ENCODE measurements around the gene PACRG.

The PACRG gene

GRCh38 chr6:162697872-162698403, 29.8 kb upstream of the PACRG start:
- Histone ChIP-seq H3K27ac (ENCODE audit: low read depth, low read length) (no peak overlapping the region), H3K36me3 (ENCODE audit: insufficient read depth, low read length) (no peaks in the 10 kb centered on the region), H3K4me1 (ENCODE audit: insufficient read depth, low read length) (no peaks in the 10 kb centered on the region), H3K9ac (ENCODE audit: low read length) (no peak overlapping the region), H3K4me3 (ENCODE audit: low read depth in 1 of 2, low read length in 2 of 2) (no peak overlapping the region), H3K9me3 (ENCODE audit: low read length) (no peaks in the 10 kb centered on the region), H3K27me3 (ENCODE audit: control insufficient read depth in 1 of 2, insufficient read depth in 2 of 2, low read length in 2 of 2) (no peaks in the 10 kb centered on the region)

- Histone ChIP-seq H3K4me3 (ENCODE audit: low read depth in 1 of 2, low read length in 2 of 2) (no peak overlapping the region), H3K9me3 (ENCODE audit: low read length) (no peaks in the 10 kb centered on the region), H3K4me1 (ENCODE audit: insufficient read depth, low read length) (no peaks in the 10 kb centered on the region), H3K27ac (ENCODE audit: low read depth, low read length) (no peak overlapping the region), H3K9ac (ENCODE audit: low read length) (no peak overlapping the region), H3K36me3 (ENCODE audit: insufficient read depth, low read length) (no peaks in the 10 kb centered on the region), H3K27me3 (ENCODE audit: control insufficient read depth in 1 of 2, insufficient read depth in 2 of 2, low read length in 2 of 2) (no peaks in the 10 kb centered on the region)
Observed at GRCh38 chr6:162698440-162698839, 29.3 kb upstream of the PACRG start.

GRCh38 chr6:162699961-162700360, 27.8 kb upstream of the PACRG start:
- no peaks in the 10 kb centered on the region for H3K9me3 ChIP-seq (ENCODE audit: low read length)
- no peak overlapping the region for H3K9ac ChIP-seq (ENCODE audit: low read length)
- H3K4me1 ChIP-seq (ENCODE audit: insufficient read depth, low read length) = no peaks in the 10 kb centered on the region
- H3K4me3 ChIP-seq (ENCODE audit: low read depth in 1 of 2, low read length in 2 of 2) = no peak overlapping the region
- H3K36me3 ChIP-seq (ENCODE audit: insufficient read depth, low read length) = no peaks in the 10 kb centered on the region
- H3K27me3 ChIP-seq (ENCODE audit: control insufficient read depth in 1 of 2, insufficient read depth in 2 of 2, low read length in 2 of 2) = no peaks in the 10 kb centered on the region
- H3K27ac ChIP-seq (ENCODE audit: low read depth, low read length) = no peak overlapping the region

- Histone ChIP-seq H3K9me3 (ENCODE audit: low read length) (no peaks in the 10 kb centered on the region), H3K27ac (ENCODE audit: low read depth, low read length) (no peak overlapping the region), H3K4me1 (ENCODE audit: insufficient read depth, low read length) (no peaks in the 10 kb centered on the region), H3K27me3 (ENCODE audit: control insufficient read depth in 1 of 2, insufficient read depth in 2 of 2, low read length in 2 of 2) (no peaks in the 10 kb centered on the region), H3K36me3 (ENCODE audit: insufficient read depth, low read length) (no peaks in the 10 kb centered on the region), H3K9ac (ENCODE audit: low read length) (no peak overlapping the region), H3K4me3 (ENCODE audit: low read depth in 1 of 2, low read length in 2 of 2) (no peak overlapping the region)
Observed at GRCh38 chr6:162700966-162701365, 26.8 kb upstream of the PACRG start.

- Histone ChIP-seq H3K27ac (ENCODE audit: low read depth, low read length) (no peak overlapping the region), H3K36me3 (ENCODE audit: insufficient read depth, low read length) (no peaks in the 10 kb centered on the region), H3K27me3 (ENCODE audit: control insufficient read depth in 1 of 2, insufficient read depth in 2 of 2, low read length in 2 of 2) (no peaks in the 10 kb centered on the region), H3K9ac (ENCODE audit: low read length) (no peak overlapping the region), H3K4me1 (ENCODE audit: insufficient read depth, low read length) (no peaks in the 10 kb centered on the region), H3K4me3 (ENCODE audit: low read depth in 1 of 2, low read length in 2 of 2) (no peak overlapping the region), H3K9me3 (ENCODE audit: low read length) (no peaks in the 10 kb centered on the region)
Observed at GRCh38 chr6:162701551-162701950, 26.2 kb upstream of the PACRG start.

GRCh38 chr6:162702446-162702845, 25.3 kb upstream of the PACRG start:
- H3K36me3 ChIP-seq (ENCODE audit: insufficient read depth, low read length) = no peaks in the 10 kb centered on the region
- no peaks in the 10 kb centered on the region for H3K27me3 ChIP-seq (ENCODE audit: control insufficient read depth in 1 of 2, insufficient read depth in 2 of 2, low read length in 2 of 2)
- H3K4me1 ChIP-seq (ENCODE audit: insufficient read depth, low read length) = no peaks in the 10 kb centered on the region
- H3K4me3 ChIP-seq (ENCODE audit: low read depth in 1 of 2, low read length in 2 of 2) = no peak overlapping the region
- H3K9me3 ChIP-seq (ENCODE audit: low read length) = no peaks in the 10 kb centered on the region
- H3K9ac ChIP-seq (ENCODE audit: low read length) = no peak overlapping the region
- H3K27ac ChIP-seq (ENCODE audit: low read depth, low read length) = no peak overlapping the region

GRCh38 chr6:162704001-162704400, 23.8 kb upstream of the PACRG start:
- no peaks in the 10 kb centered on the region for H3K9me3 ChIP-seq (ENCODE audit: low read length)
- H3K36me3 ChIP-seq (ENCODE audit: insufficient read depth, low read length) = no peaks in the 10 kb centered on the region
- no peak overlapping the region for H3K27ac ChIP-seq (ENCODE audit: low read depth, low read length)

GRCh38 chr6:162705736-162706135, 22.0 kb upstream of the PACRG start:
- H3K27ac ChIP-seq (ENCODE audit: low read depth, low read length) = no peak overlapping the region
- no peaks in the 10 kb centered on the region for H3K9me3 ChIP-seq (ENCODE audit: low read length)
- H3K4me3 ChIP-seq (ENCODE audit: low read depth in 1 of 2, low read length in 2 of 2) = no peak overlapping the region
- no peaks in the 10 kb centered on the region for H3K27me3 ChIP-seq (ENCODE audit: control insufficient read depth in 1 of 2, insufficient read depth in 2 of 2, low read length in 2 of 2)
- H3K4me1 ChIP-seq (ENCODE audit: insufficient read depth, low read length) = no peaks in the 10 kb centered on the region
- no peaks in the 10 kb centered on the region for H3K36me3 ChIP-seq (ENCODE audit: insufficient read depth, low read length)
- no peak overlapping the region for H3K9ac ChIP-seq (ENCODE audit: low read length)

More at GRCh38 chr6:162704001-162704400, 23.8 kb upstream of the PACRG start:
- no peaks in the 10 kb centered on the region for H3K27me3 ChIP-seq (ENCODE audit: control insufficient read depth in 1 of 2, insufficient read depth in 2 of 2, low read length in 2 of 2)
- no peak overlapping the region for H3K9ac ChIP-seq (ENCODE audit: low read length)
- no peaks in the 10 kb centered on the region for H3K4me1 ChIP-seq (ENCODE audit: insufficient read depth, low read length)
- H3K4me3 ChIP-seq (ENCODE audit: low read depth in 1 of 2, low read length in 2 of 2) = no peak overlapping the region

GRCh38 chr6:162706232-162706631, 21.5 kb upstream of the PACRG start:
- Histone ChIP-seq H3K9me3 (ENCODE audit: low read length) (no peaks in the 10 kb centered on the region), H3K9ac (ENCODE audit: low read length) (no peak overlapping the region), H3K4me3 (ENCODE audit: low read depth in 1 of 2, low read length in 2 of 2) (no peak overlapping the region), H3K36me3 (ENCODE audit: insufficient read depth, low read length) (no peaks in the 10 kb centered on the region), H3K4me1 (ENCODE audit: insufficient read depth, low read length) (no peaks in the 10 kb centered on the region), H3K27me3 (ENCODE audit: control insufficient read depth in 1 of 2, insufficient read depth in 2 of 2, low read length in 2 of 2) (no peaks in the 10 kb centered on the region), H3K27ac (ENCODE audit: low read depth, low read length) (no peak overlapping the region)

- H3K27me3 ChIP-seq (ENCODE audit: control insufficient read depth in 1 of 2, insufficient read depth in 2 of 2, low read length in 2 of 2) = no peaks in the 10 kb centered on the region
- H3K27ac ChIP-seq (ENCODE audit: low read depth, low read length) = no peak overlapping the region
- no peaks in the 10 kb centered on the region for H3K9me3 ChIP-seq (ENCODE audit: low read length)
- H3K36me3 ChIP-seq (ENCODE audit: insufficient read depth, low read length) = no peaks in the 10 kb centered on the region
- H3K4me1 ChIP-seq (ENCODE audit: insufficient read depth, low read length) = no peaks in the 10 kb centered on the region
- H3K9ac ChIP-seq (ENCODE audit: low read length) = no peak overlapping the region
- no peak overlapping the region for H3K4me3 ChIP-seq (ENCODE audit: low read depth in 1 of 2, low read length in 2 of 2)
Observed at GRCh38 chr6:162708971-162709370, 18.8 kb upstream of the PACRG start.

- no peaks in the 10 kb centered on the region for H3K27me3 ChIP-seq (ENCODE audit: control insufficient read depth in 1 of 2, insufficient read depth in 2 of 2, low read length in 2 of 2)
- H3K4me1 ChIP-seq (ENCODE audit: insufficient read depth, low read length) = no peaks in the 10 kb centered on the region
- no peak overlapping the region for H3K27ac ChIP-seq (ENCODE audit: low read depth, low read length)
- no peak overlapping the region for H3K9ac ChIP-seq (ENCODE audit: low read length)
- no peak overlapping the region for H3K4me3 ChIP-seq (ENCODE audit: low read depth in 1 of 2, low read length in 2 of 2)
- no peaks in the 10 kb centered on the region for H3K9me3 ChIP-seq (ENCODE audit: low read length)
- H3K36me3 ChIP-seq (ENCODE audit: insufficient read depth, low read length) = no peaks in the 10 kb centered on the region
Observed at GRCh38 chr6:162709431-162709830, 18.3 kb upstream of the PACRG start.

GRCh38 chr6:162710419-162710818, 17.4 kb upstream of the PACRG start:
- H3K9ac ChIP-seq (ENCODE audit: low read length) = no peak overlapping the region
- H3K27ac ChIP-seq (ENCODE audit: low read depth, low read length) = no peak overlapping the region
- no peaks in the 10 kb centered on the region for H3K4me1 ChIP-seq (ENCODE audit: insufficient read depth, low read length)
- no peaks in the 10 kb centered on the region for H3K9me3 ChIP-seq (ENCODE audit: low read length)
- H3K27me3 ChIP-seq (ENCODE audit: control insufficient read depth in 1 of 2, insufficient read depth in 2 of 2, low read length in 2 of 2) = no peaks in the 10 kb centered on the region
- no peaks in the 10 kb centered on the region for H3K36me3 ChIP-seq (ENCODE audit: insufficient read depth, low read length)
- no peak overlapping the region for H3K4me3 ChIP-seq (ENCODE audit: low read depth in 1 of 2, low read length in 2 of 2)

Data from muscle layer of colon (tissue), 2 donors.